ENCODE measurements around the gene DRD4. TPM values are rescaled to one million over a fixed set of nuclear protein-coding genes. Genes with fewer than 3 reads are reported as not detected.
A peak's percentile ranks its signal among the peaks of the same experiment; 100 is the strongest.

The DRD4 gene
- total and polyA plus RNA-seq, 2 donors (not counting 1 experiment from before 2014, with no cell fraction given): not detected

GRCh38 chr11:616320-617198 is 20.5 kb upstream of the DRD4 start:
- Histone ChIP-seq H3K27me3 (replicated peaks in 1 of 4; ENCODE audit: control extremely low read depth in 1 of 4, control insufficient read depth in 3 of 4, insufficient read depth in 4 of 4, low read length in 3 of 4) (no peaks in the 10 kb centered on the region), H3K79me2 (ENCODE audit: control insufficient read depth, insufficient read depth, low read length) (peaks cover 6% of the 10 kb centered on the region), H3K36me3 (replicated peaks in 1 of 2; ENCODE audit: control extremely low read depth in 1 of 2, control insufficient read depth in 1 of 2, extremely low read depth in 1 of 2, insufficient read depth in 2 of 2, low read length in 1 of 2) (peaks cover 0 to 25% of the 10 kb centered on the region in 2 experiments), H3K4me3 (ENCODE audit: control extremely low read depth in 1 of 5, extremely low read depth in 1 of 5, insufficient read depth in 1 of 5, low read depth in 2 of 5, low read length in 4 of 5) (peak overlapping the region; percentile 14 to 83 (median 79)), H3K4me2 (replicated peaks; ENCODE audit: low read depth, low read length, poor library complexity, severe bottlenecking) (peak overlapping the region; percentile 90), H3K27ac (ENCODE audit: low read length in 2 of 2) (peak overlapping the region; percentile 81 to 85), H4K20me1 (ENCODE audit: control insufficient read depth, insufficient read depth, low read length, poor library complexity, severe bottlenecking) (peaks cover 37% of the 10 kb centered on the region), H3K9me3 (ENCODE audit: control extremely low read depth in 1 of 3, control insufficient read depth in 2 of 3, insufficient read depth in 1 of 3, low read length in 2 of 3) (no peaks in the 10 kb centered on the region), H3K4me1 (ENCODE audit: control insufficient read depth in 2 of 2, insufficient read depth in 2 of 2, low read length in 2 of 2) (peaks cover 18 to 35% of the 10 kb centered on the region in 2 donors), H3K9ac (ENCODE audit: low read length) (peak overlapping the region; percentile 80), H2AFZ (ENCODE audit: insufficient read depth, low read depth, low read length, poor library complexity, severe bottlenecking) (peak overlapping the region; percentile 80)
- ATAC-seq (ENCODE audit: low read depth): no peak
- no peaks in the 10 kb centered on the region for H3K27me3 Mint-ChIP-seq
- peak overlapping the region; percentile 94 for H3K27ac Mint-ChIP-seq
- ChIA-PET CTCF (interaction anchor here (1.1 to 1.3 kb wide), 4 partner anchors 12 to 110 kb away, joined by 3 to 4 read pairs (median 3); no protein-coding TSS in a partner anchor), POLR2A (interaction anchor here (1.0 to 1.5 kb wide), 6 partner anchors 8 to 98 kb away, joined by 3 to 13 read pairs (median 3); partner anchors contain the start of genes DEAF1, HRAS, LRRC56 and PHRF1)
- peaks cover 17% of the 10 kb centered on the region for H3K4me1 Mint-ChIP-seq
- no peak for TF ChIP-seq EZH2 (IDR thresholded peaks at IDR 0.05; ENCODE audit: borderline replicate concordance, insufficient read depth, low read depth, low read length, poor library complexity, severe bottlenecking)
- TF ChIP-seq, protein P1, sequence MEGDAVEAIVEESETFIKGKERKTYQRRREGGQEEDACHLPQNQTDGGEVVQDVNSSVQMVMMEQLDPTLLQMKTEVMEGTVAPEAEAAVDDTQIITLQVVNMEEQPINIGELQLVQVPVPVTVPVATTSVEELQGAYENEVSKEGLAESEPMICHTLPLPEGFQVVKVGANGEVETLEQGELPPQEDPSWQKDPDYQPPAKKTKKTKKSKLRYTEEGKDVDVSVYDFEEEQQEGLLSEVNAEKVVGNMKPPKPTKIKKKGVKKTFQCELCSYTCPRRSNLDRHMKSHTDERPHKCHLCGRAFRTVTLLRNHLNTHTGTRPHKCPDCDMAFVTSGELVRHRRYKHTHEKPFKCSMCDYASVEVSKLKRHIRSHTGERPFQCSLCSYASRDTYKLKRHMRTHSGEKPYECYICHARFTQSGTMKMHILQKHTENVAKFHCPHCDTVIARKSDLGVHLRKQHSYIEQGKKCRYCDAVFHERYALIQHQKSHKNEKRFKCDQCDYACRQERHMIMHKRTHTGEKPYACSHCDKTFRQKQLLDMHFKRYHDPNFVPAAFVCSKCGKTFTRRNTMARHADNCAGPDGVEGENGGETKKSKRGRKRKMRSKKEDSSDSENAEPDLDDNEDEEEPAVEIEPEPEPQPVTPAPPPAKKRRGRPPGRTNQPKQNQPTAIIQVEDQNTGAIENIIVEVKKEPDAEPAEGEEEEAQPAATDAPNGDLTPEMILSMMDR (IDR thresholded peaks at IDR 0.05): no peak
- intact Hi-C loops (cut with micrococcal nuclease): loop anchor here (1.0 to 10.0 kb wide), 7 partner anchors 40 to 188 kb away; partner anchors contain the start of genes DEAF1, LMNTD2, PHRF1 and PIDD1
- 48% methylated on average over 30 of the region's 39 CpGs for WGBS (ENCODE audit: insufficient coverage)
- H3K4me3 Mint-ChIP-seq: peak overlapping the region; percentile 92
- H3K9me3 Mint-ChIP-seq (ENCODE audit: insufficient read depth): no peaks in the 10 kb centered on the region
- no peak for DNase-seq

All from B cell (primary cell).